ENCODE results near the gene XKRX.

The XKRX gene

GRCh38 chrX:100928660-100929613, at the start of gene XKRX:
Gene XKRX, minus strand, starts transcription at chrX:100928917. Its CDS starts 613 bp downstream, at chrX:100928304.
- DNase-seq (ENCODE audit: low read depth in 4 of 4, low spot score in 1 of 4), result peak in 1 of 4 experiments; percentile 20

GRCh38 chrX:100976211-100976610, 47.5 kb upstream of the XKRX start:
- DNase-seq (ENCODE audit: low read depth in 4 of 4, low spot score in 1 of 4), result no peak

GRCh38 chrX:100975212-100975611, 46.5 kb upstream of the XKRX start:
- DNase-seq (ENCODE audit: low read depth in 4 of 4, low spot score in 1 of 4), result no peak

- DNase-seq (ENCODE audit: low read depth in 4 of 4, low spot score in 1 of 4), result no peak
Measured at GRCh38 chrX:100973411-100973810, 44.7 kb upstream of the XKRX start.

GRCh38 chrX:100969936-100970335, 41.2 kb upstream of the XKRX start:
- no peak for DNase-seq (ENCODE audit: low read depth in 4 of 4, low spot score in 1 of 4)

- DNase-seq (ENCODE audit: low read depth in 4 of 4, low spot score in 1 of 4), result no peak
Measured at GRCh38 chrX:100969408-100969807, 40.7 kb upstream of the XKRX start, which contains the start of gene ARL13A. Gene ARL13A, plus strand, starts transcription at chrX:100969708. Its CDS starts 3,982 bp downstream, at chrX:100973690.

- DNase-seq (ENCODE audit: low read depth in 4 of 4, low spot score in 1 of 4), result no peak
Measured at GRCh38 chrX:100964362-100964761, 35.6 kb upstream of the XKRX start.

- DNase-seq (ENCODE audit: low read depth in 4 of 4, low spot score in 1 of 4), result no peak
Measured at GRCh38 chrX:100962811-100963210, 34.1 kb upstream of the XKRX start.

GRCh38 chrX:100948557-100948956, 19.8 kb upstream of the XKRX start:
- no peak for DNase-seq (ENCODE audit: low read depth in 4 of 4, low spot score in 1 of 4)

- DNase-seq (ENCODE audit: low read depth in 4 of 4, low spot score in 1 of 4), result no peak
Measured at GRCh38 chrX:100946299-100946927, 17.7 kb upstream of the XKRX start.

- DNase-seq (ENCODE audit: low read depth in 4 of 4, low spot score in 1 of 4), result no peak
Measured at GRCh38 chrX:100944601-100945000, 15.9 kb upstream of the XKRX start.

- DNase-seq (ENCODE audit: low read depth in 4 of 4, low spot score in 1 of 4), result no peak
Measured at GRCh38 chrX:100939333-100939732, 10.6 kb upstream of the XKRX start.

GRCh38 chrX:100935767-100936166, 7.0 kb upstream of the XKRX start:
- no peak for DNase-seq (ENCODE audit: low read depth in 4 of 4, low spot score in 1 of 4)

- DNase-seq (ENCODE audit: low read depth in 4 of 4, low spot score in 1 of 4), result no peak
Measured at GRCh38 chrX:100931925-100932285, 3.2 kb upstream of the XKRX start.

GRCh38 chrX:100931218-100931924, 2.7 kb upstream of the XKRX start:
- DNase-seq (ENCODE audit: low read depth in 4 of 4, low spot score in 1 of 4), result no peak

GRCh38 chrX:100926453-100926852, 2.3 kb downstream of the XKRX start:
- DNase-seq (ENCODE audit: low read depth in 4 of 4, low spot score in 1 of 4), result no peak

GRCh38 chrX:100924375-100924774, 4.3 kb downstream of the XKRX start:
- no peak for DNase-seq (ENCODE audit: low read depth in 4 of 4, low spot score in 1 of 4)

- DNase-seq (ENCODE audit: low read depth in 4 of 4, low spot score in 1 of 4), result no peak
Measured at GRCh38 chrX:100915562-100915961, 13.2 kb downstream of the XKRX start.

GRCh38 chrX:100913111-100913510, 15.6 kb downstream of the XKRX start:
- no peak for DNase-seq (ENCODE audit: low read depth in 4 of 4, low spot score in 1 of 4)

GRCh38 chrX:100911731-100912130, 17.0 kb downstream of the XKRX start:
- DNase-seq (ENCODE audit: low read depth in 4 of 4, low spot score in 1 of 4), result no peak

- no peak for DNase-seq (ENCODE audit: low read depth in 4 of 4, low spot score in 1 of 4)
Measured at GRCh38 chrX:100905620-100906019, 23.1 kb downstream of the XKRX start.

GRCh38 chrX:100904433-100904832, 24.3 kb downstream of the XKRX start:
- no peak for DNase-seq (ENCODE audit: low read depth in 4 of 4, low spot score in 1 of 4)

Measured in stimulated activated CD4-positive, alpha-beta T cell treated with anti-CD3 and anti-CD28 coated beads, Interleukin-1b, Interleukin-23, amount 100 ng/mL, for 24 hours (primary cell).